ENCODE measurements around the gene CASKIN1. TPM values are rescaled to one million over a fixed set of nuclear protein-coding genes. Genes with fewer than 3 reads are reported as not detected.

CASKIN1 gene
- total and polyA plus RNA-seq, 4 donors = 0.09 to 0.35 (median 0.12) TPM

DNA sequence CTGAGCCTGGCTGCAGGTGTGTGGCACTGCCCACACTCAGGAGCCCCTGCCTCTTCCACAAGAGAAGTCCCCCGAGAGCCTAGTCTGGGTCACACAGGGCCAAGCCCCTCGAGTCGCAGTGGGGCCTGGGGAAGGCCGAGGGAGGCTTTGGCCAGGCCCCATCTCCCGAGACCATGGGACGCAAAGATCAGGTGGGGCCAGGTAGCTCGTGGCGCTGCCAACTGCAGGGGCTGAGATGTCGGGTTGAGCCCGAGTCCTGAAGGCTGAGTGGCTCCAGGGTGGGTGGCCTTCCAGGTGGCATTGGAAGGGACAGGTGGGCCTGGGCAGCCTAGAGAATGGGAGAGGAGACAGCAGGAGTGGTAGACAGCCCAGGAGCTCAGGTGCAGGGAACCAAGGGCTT is 34.5 kb downstream of the CASKIN1 start:
- Histone ChIP-seq H3K36me3 (ENCODE audit: control insufficient read depth in 4 of 4, insufficient read depth in 4 of 4, low read length in 4 of 4) (peaks cover 0 to 10% (median 0%) of the 10 kb centered on the region in 4 donors), H3K9ac (ENCODE audit: insufficient read depth in 1 of 2, low read length in 2 of 2) (no peak overlapping the region), H3K4me3 (no peak overlapping the region), H3K9me3 (ENCODE audit: control insufficient read depth in 4 of 4, insufficient read depth in 3 of 4, low read length in 3 of 4) (no peaks in the 10 kb centered on the region), H3K27ac (ENCODE audit: low read depth in 1 of 2, low read length in 1 of 2) (no peak overlapping the region), H3K4me1 (ENCODE audit: control insufficient read depth in 5 of 5, insufficient read depth in 5 of 5, low read length in 5 of 5) (peaks cover 0 to 38% (median 26%) of the 10 kb centered on the region in 5 donors), H3K27me3 (ENCODE audit: control insufficient read depth in 3 of 3, insufficient read depth in 3 of 3, low read length in 2 of 3) (no peaks in the 10 kb centered on the region)
- DNase-seq (no peak), ATAC-seq (ENCODE audit: insufficient read depth, low FRiP score) (no peak)
- WGBS, 2 donors = 95 to 96% methylated on average over 10 of the region's 10 CpGs
- TF ChIP-seq, protein P1, sequence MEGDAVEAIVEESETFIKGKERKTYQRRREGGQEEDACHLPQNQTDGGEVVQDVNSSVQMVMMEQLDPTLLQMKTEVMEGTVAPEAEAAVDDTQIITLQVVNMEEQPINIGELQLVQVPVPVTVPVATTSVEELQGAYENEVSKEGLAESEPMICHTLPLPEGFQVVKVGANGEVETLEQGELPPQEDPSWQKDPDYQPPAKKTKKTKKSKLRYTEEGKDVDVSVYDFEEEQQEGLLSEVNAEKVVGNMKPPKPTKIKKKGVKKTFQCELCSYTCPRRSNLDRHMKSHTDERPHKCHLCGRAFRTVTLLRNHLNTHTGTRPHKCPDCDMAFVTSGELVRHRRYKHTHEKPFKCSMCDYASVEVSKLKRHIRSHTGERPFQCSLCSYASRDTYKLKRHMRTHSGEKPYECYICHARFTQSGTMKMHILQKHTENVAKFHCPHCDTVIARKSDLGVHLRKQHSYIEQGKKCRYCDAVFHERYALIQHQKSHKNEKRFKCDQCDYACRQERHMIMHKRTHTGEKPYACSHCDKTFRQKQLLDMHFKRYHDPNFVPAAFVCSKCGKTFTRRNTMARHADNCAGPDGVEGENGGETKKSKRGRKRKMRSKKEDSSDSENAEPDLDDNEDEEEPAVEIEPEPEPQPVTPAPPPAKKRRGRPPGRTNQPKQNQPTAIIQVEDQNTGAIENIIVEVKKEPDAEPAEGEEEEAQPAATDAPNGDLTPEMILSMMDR (IDR thresholded peaks at IDR 0.05; ENCODE audit: control extremely low read depth, extremely low read depth) = no peak

DNA sequence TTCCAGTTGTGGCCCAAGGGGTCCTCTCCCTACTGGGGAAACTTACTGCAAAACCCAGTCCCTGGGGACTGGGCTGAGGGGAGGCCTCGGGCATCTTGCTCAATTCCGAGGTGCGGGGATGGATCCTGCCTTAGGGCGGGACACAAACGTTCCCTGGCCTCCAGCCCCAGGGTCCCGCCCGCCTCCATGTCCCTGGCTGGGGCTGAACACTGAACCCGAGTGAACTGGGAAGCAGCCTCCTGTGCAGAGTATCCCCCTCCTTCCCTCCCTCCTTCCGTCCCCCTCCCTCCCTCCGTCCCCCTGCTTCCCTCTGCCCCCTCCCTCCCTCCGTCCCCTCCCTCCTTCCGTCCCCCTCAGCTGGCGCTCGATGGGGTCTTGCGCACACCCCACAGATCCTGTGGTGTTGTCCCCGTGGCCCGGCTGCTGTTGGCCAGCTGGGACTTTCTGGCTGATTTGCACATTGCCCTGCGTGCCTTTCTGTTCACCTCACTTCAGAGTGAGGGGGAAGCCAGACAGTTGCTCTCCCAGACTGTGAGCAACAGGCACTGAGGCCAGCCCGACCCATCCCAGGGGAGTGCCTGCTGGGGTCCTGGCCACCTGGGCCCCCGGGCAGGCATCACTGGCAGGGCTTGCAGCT is 35.4 kb downstream of the CASKIN1 start:
- Histone ChIP-seq H3K9ac (ENCODE audit: insufficient read depth in 1 of 2, low read length in 2 of 2) (no peak overlapping the region), H3K4me3 (no peak overlapping the region), H3K27me3 (ENCODE audit: control insufficient read depth in 3 of 3, insufficient read depth in 3 of 3, low read length in 2 of 3) (no peaks in the 10 kb centered on the region), H3K27ac (ENCODE audit: low read depth in 1 of 2, low read length in 1 of 2) (peak overlapping the region in 1 of 2 donors; percentile 54), H3K9me3 (ENCODE audit: control insufficient read depth in 4 of 4, insufficient read depth in 3 of 4, low read length in 3 of 4) (no peaks in the 10 kb centered on the region), H3K36me3 (ENCODE audit: control insufficient read depth in 4 of 4, insufficient read depth in 4 of 4, low read length in 4 of 4) (peaks cover 0 to 9% (median 0%) of the 10 kb centered on the region in 4 donors), H3K4me1 (ENCODE audit: control insufficient read depth in 5 of 5, insufficient read depth in 5 of 5, low read length in 5 of 5) (peaks cover 0 to 43% (median 28%) of the 10 kb centered on the region in 5 donors)
- DNase-seq (peak; percentile 58 to 85 (median 63)), ATAC-seq (ENCODE audit: insufficient read depth, low FRiP score) (no peak)
- WGBS, 2 donors = 52 to 60% methylated on average over 16 to 20 of the region's 20 CpGs
- TF ChIP-seq, protein P1 (IDR thresholded peaks at IDR 0.05; ENCODE audit: control extremely low read depth, extremely low read depth) = no peak

DNA sequence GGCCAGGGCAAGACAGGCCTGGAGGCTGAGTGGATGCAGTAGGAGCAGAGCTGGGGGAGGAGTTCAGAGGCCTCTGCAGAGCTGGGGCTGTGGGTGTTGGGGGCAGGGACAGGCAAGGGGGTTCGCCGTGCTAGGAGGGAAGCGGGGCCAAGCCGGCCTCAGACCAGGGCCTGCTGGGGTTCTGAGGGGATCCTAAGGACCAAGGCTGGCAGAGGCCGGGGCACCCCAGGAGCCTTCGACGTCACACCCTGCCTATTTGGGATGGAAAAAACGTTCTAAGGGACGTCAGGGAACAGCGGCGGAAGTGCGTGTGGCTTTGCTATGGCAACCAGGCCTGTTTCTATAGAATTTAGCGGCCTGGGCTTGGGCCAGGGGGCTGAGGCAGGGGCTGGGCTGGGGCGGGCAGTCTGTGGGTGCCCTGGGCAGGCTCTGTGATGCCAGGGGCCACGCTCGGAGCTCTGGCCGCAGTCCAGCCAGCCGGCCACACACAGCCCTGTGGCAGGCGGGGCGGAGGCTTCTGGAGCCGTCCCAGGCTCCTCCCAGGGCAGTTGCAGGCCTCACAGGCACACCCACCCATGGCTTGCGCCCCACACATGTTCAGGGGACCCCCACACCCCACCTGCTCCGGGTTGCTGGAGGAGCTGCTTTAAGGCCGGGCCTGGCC is 37.1 kb downstream of the CASKIN1 start:
- Histone ChIP-seq H3K27me3 (ENCODE audit: control insufficient read depth in 3 of 3, insufficient read depth in 3 of 3, low read length in 2 of 3) (no peaks in the 10 kb centered on the region), H3K36me3 (ENCODE audit: control insufficient read depth in 4 of 4, insufficient read depth in 4 of 4, low read length in 4 of 4) (peaks cover 0 to 5% (median 1%) of the 10 kb centered on the region in 4 donors), H3K27ac (ENCODE audit: low read depth in 1 of 2, low read length in 1 of 2) (peak overlapping the region in 1 of 2 donors; percentile 80), H3K4me1 (ENCODE audit: control insufficient read depth in 5 of 5, insufficient read depth in 5 of 5, low read length in 5 of 5) (peaks cover 0 to 47% (median 29%) of the 10 kb centered on the region in 5 donors), H3K9me3 (ENCODE audit: control insufficient read depth in 4 of 4, insufficient read depth in 3 of 4, low read length in 3 of 4) (no peaks in the 10 kb centered on the region), H3K4me3 (no peak overlapping the region), H3K9ac (ENCODE audit: insufficient read depth in 1 of 2, low read length in 2 of 2) (peak overlapping the region in 1 of 2 donors; percentile 58)
- 59 to 82% methylated on average over 23 to 24 of the region's 24 CpGs for WGBS, 2 donors
- ATAC-seq (ENCODE audit: insufficient read depth, low FRiP score) (no peak), DNase-seq (peak; percentile 79 to 87 (median 80))
- TF ChIP-seq, protein P1 (IDR thresholded peaks at IDR 0.05; ENCODE audit: control extremely low read depth, extremely low read depth) = no peak

All from lung (tissue), 12 donors.